HepG2 (cell line): ENCODE data around the gene PPP6R2. TPM values are rescaled to one million over a fixed set of nuclear protein-coding genes. Genes with fewer than 3 reads are reported as not detected.
A peak's percentile ranks its signal among the peaks of the same experiment; 100 is the strongest.

ENCODE experiments used
- CEBPG ChIP-seq: IDR thresholded peaks from 2 replicates; pipeline ENCODE4 v1.6.1; 2016
- GATAD2A ChIP-seq: IDR thresholded peaks from 2 replicates; pipeline ENCODE4 v1.6.1; 2016
- HNRNPK ChIP-seq: fragments of 200-400 bp; formaldehyde crosslinking; IDR thresholded peaks from 2 replicates; pipeline ENCODE4 v1.6.1; 2018; ENCODE audit warnings: low read length, low read depth, moderate library complexity, mild to moderate bottlenecking; ENCODE audit not compliant: poor library complexity, severe bottlenecking
- NFIC ChIP-seq: IDR thresholded peaks from 2 replicates; pipeline ENCODE4 v1.6.1; 2012; ENCODE audit warnings: mild to moderate bottlenecking, low read length, inconsistent platforms
- NR2F2 ChIP-seq: IDR thresholded peaks from 2 replicates; pipeline ENCODE4 v1.6.1; 2012; ENCODE audit warnings: low read depth, inconsistent platforms, borderline replicate concordance
- RAD51 ChIP-seq: fragments of 450-650 bp; IDR thresholded peaks from 2 replicates; pipeline ENCODE4 v1.6.1; 2016; ENCODE audit warnings: borderline replicate concordance
- SMAD9 ChIP-seq: sonication (generic); formaldehyde crosslinking; IDR thresholded peaks from 2 replicates; pipeline ENCODE4 v1.5.1; 2020; ENCODE audit warnings: mild to moderate bottlenecking, missing genetic modification reagents
- SP2 ChIP-seq: sonication (generic); formaldehyde crosslinking; IDR thresholded peaks from 2 replicates; pipeline ENCODE4 v1.5.1; 2020; ENCODE audit warnings: mild to moderate bottlenecking, missing genetic modification reagents
- SRSF1 ChIP-seq: fragments of 200-400 bp; formaldehyde crosslinking; optimal IDR thresholded peaks from 2 replicates; pipeline ENCODE3; 2017; ENCODE audit warnings: mild to moderate bottlenecking, low read depth, low read length, moderate library complexity
- TAF15 ChIP-seq: fragments of 200-400 bp; formaldehyde crosslinking; IDR thresholded peaks from one replicate; pipeline ENCODE4 v1.6.1; 2018; ENCODE audit warnings: mild to moderate bottlenecking, low read depth, low read length; ENCODE audit not compliant: poor library complexity, severe bottlenecking
- ZBTB7A ChIP-seq: sonication (generic); formaldehyde crosslinking; IDR thresholded peaks from 2 replicates; pipeline ENCODE4 v1.8.0; 2022; ENCODE audit warnings: mild to moderate bottlenecking, missing genetic modification reagents
- ZC3H4 ChIP-seq: sonication (generic); formaldehyde crosslinking; IDR thresholded peaks from 2 replicates; pipeline ENCODE4 v1.4.0; 2020; ENCODE audit warnings: missing genetic modification reagents, borderline replicate concordance
- ZFP82 ChIP-seq: sonication (generic); formaldehyde crosslinking; IDR thresholded peaks from 2 replicates; pipeline ENCODE4 v1.5.1; 2020; ENCODE audit warnings: mild to moderate bottlenecking, missing genetic modification reagents, borderline replicate concordance
- ZKSCAN8 ChIP-seq: IDR thresholded peaks from 2 replicates; pipeline ENCODE4 v1.6.1; 2016; ENCODE audit warnings: borderline replicate concordance, missing genetic modification reagents, missing compliant biosample characterization
- ZNF253 ChIP-seq: sonication (generic); formaldehyde crosslinking; IDR thresholded peaks from 2 replicates; pipeline ENCODE4 v1.8.0; 2022; ENCODE audit warnings: mild to moderate bottlenecking, missing genetic modification reagents, borderline replicate concordance
- ZNF331 ChIP-seq: sonication (generic); formaldehyde crosslinking; IDR thresholded peaks from 2 replicates; pipeline ENCODE4 v1.4.0; 2020; ENCODE audit warnings: missing genetic modification reagents
- ZNF75D ChIP-seq: sonication (generic); formaldehyde crosslinking; IDR thresholded peaks from 2 replicates; pipeline ENCODE4 v1.8.1; 2023; ENCODE audit warnings: missing genetic modification reagents, mild to moderate bottlenecking, borderline replicate concordance
- ZNF883 ChIP-seq: sonication (generic); formaldehyde crosslinking; IDR thresholded peaks from 2 replicates; pipeline ENCODE4 v1.5.1; 2020; ENCODE audit warnings: mild to moderate bottlenecking, missing genetic modification reagents; ENCODE audit errors: not compliant biosample characterization
- ZSCAN21 ChIP-seq: sonication (generic); formaldehyde crosslinking; IDR thresholded peaks from 2 replicates; pipeline ENCODE4 v1.8.0; 2022; ENCODE audit warnings: mild to moderate bottlenecking, missing genetic modification reagents, moderate library complexity, borderline replicate concordance
- polyA plus RNA-seq, 8 experiments: library from polyadenylated mRNA; depleted of rRNA in 3 of 8; stranded (reverse) in 7 of 8; unstranded in 1 of 8; fragments of >200 nt; fragmentation: Illumina TruSeq in 4 of 8; extraction: Trizol in 4 of 8; gene quantifications; 2 replicates each; pipeline versions ENCODE4 v1.2.1 to v1.2.3, GENCODE V29; 2011 to 2016; ENCODE audit warnings: low read depth in 4 of 8, missing spikeins in 1 of 8, mixed read lengths in 1 of 8; ENCODE audit not compliant: insufficient read depth in 1 of 8
- total RNA-seq, 5 experiments: library from RNA; depleted of rRNA; stranded (reverse); fragments of >200 nt; fragmentation: Illumina TruSeq; extraction: Trizol; gene quantifications; 2 replicates each; pipeline ENCODE4 v1.2.3, GENCODE V29; 2016; ENCODE audit warnings: low read depth in 1 of 5
- TF ChIP-seq, protein P1 (sequence below): sonication (generic); formaldehyde crosslinking; IDR thresholded peaks from 2 replicates; pipeline ENCODE4 v1.8.0; 2023; ENCODE audit warnings: mild to moderate bottlenecking, missing genetic modification reagents
- TF ChIP-seq, protein P2 (sequence below): sonication (generic); formaldehyde crosslinking; IDR thresholded peaks from 2 replicates; pipeline ENCODE4 v1.5.0; 2020; ENCODE audit warnings: mild to moderate bottlenecking, low read depth, missing genetic modification reagents, borderline replicate concordance
- TF ChIP-seq, protein P3 (sequence below): sonication (generic); formaldehyde crosslinking; IDR thresholded peaks from 2 replicates; pipeline ENCODE4 v1.4.0; 2020; ENCODE audit warnings: missing genetic modification reagents
- TF ChIP-seq, protein P4 (sequence below): IDR thresholded peaks from 2 replicates; pipeline ENCODE4 v1.6.1; 2016; ENCODE audit warnings: low read depth, borderline replicate concordance
- TF ChIP-seq, protein P5 (sequence below): sonication (generic); formaldehyde crosslinking; IDR thresholded peaks from 2 replicates; pipeline ENCODE4 v1.5.1; 2020; ENCODE audit warnings: mild to moderate bottlenecking, missing genetic modification reagents
- TF ChIP-seq, protein P6 (sequence below): sonication (generic); formaldehyde crosslinking; IDR thresholded peaks from 2 replicates; pipeline ENCODE4 v1.4.0; 2020; ENCODE audit warnings: missing genetic modification reagents

Gene PPP6R2
- total and polyA plus RNA-seq, 2 of the 13 experiments (the other 11 are each of a cell fraction or from before 2014, with no cell fraction given), result 55.0 to 102 TPM

DNA sequence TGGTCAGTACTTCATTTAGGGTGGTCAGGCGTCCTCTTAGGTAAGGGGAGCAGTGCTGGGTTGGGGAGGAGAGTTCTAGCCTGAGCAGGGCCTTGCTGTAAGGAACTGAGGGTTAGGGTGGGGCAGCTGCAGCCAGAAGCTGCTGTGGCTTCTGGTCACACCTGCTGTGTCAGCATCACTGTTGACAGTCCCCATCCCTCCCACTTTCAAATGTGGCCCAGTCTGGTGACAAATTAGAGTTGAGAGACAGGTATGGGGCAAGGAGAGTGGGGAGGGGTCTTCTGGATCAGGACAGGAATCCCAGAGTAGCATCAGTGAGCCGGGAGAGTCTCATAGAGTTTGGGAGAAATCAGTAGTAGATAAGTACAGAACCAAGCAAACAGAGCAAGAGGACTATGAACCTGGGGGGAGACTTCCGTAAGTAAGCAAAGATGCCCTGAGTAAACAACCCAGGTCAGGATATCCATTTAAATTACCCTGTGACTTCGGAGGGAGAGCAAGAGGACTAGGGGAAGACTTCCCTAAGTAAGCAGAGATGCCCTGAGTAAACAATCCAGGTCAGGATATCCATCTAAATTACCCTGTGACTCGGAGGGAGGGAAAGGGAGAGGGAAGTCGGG is 53.7 kb downstream of the PPP6R2 start (continued):
- TF ChIP-seq ZNF253, result no peak
- TF ChIP-seq TAF15, result no peak
- TF ChIP-seq NFIC, result peak; percentile 91
- TF ChIP-seq, protein P1, sequence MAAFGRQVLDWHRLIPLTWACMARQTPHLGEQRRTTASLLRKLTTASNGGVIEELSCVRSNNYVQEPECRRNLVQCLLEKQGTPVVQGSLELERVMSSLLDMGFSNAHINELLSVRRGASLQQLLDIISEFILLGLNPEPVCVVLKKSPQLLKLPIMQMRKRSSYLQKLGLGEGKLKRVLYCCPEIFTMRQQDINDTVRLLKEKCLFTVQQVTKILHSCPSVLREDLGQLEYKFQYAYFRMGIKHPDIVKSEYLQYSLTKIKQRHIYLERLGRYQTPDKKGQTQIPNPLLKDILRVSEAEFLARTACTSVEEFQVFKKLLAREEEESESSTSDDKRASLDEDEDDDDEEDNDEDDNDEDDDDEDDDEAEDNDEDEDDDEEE (CRISPR knock-in tag), result no peak
- no peak for TF ChIP-seq SP2 (CRISPR knock-in tag)
- no peak for TF ChIP-seq ZFP82 (CRISPR knock-in tag)
- TF ChIP-seq, protein P2, sequence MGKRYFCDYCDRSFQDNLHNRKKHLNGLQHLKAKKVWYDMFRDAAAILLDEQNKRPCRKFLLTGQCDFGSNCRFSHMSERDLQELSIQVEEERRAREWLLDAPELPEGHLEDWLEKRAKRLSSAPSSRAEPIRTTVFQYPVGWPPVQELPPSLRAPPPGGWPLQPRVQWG (CRISPR knock-in tag), result no peak
- TF ChIP-seq RAD51, result no peak
- TF ChIP-seq ZC3H4 (CRISPR knock-in tag), result no peak
- TF ChIP-seq ZNF75D (CRISPR knock-in tag), result no peak
- peak; percentile 98 for TF ChIP-seq GATAD2A
- TF ChIP-seq ZSCAN21 (CRISPR knock-in tag), result 0 out of 2 replicates have a peak, but pooled peaks have one; percentile 70
- TF ChIP-seq SRSF1, result no peak
- peak; percentile 87; the same call in 1 of the 2 replicates for TF ChIP-seq ZBTB7A (CRISPR knock-in tag)
- TF ChIP-seq, protein P3, sequence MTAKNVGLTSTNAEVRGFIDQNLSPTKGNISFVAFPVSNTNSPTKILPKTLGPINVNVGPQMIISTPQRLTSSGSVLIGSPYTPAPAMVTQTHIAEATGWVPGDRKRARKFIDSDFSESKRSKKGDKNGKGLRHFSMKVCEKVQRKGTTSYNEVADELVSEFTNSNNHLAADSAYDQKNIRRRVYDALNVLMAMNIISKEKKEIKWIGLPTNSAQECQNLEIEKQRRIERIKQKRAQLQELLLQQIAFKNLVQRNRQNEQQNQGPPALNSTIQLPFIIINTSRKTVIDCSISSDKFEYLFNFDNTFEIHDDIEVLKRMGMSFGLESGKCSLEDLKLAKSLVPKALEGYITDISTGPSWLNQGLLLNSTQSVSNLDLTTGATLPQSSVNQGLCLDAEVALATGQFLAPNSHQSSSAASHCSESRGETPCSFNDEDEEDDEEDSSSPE (CRISPR knock-in tag), result peak; percentile 45; the same call in 1 of the 2 replicates
- TF ChIP-seq, protein P4, sequence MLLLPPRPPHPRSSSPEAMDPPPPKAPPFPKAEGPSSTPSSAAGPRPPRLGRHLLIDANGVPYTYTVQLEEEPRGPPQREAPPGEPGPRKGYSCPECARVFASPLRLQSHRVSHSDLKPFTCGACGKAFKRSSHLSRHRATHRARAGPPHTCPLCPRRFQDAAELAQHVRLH (CRISPR knock-in tag), result peak; percentile 74
- TF ChIP-seq ZNF331 (CRISPR knock-in tag), result peak; percentile 53; the same call in 1 of the 2 replicates
- no peak for TF ChIP-seq SMAD9 (CRISPR knock-in tag)
- TF ChIP-seq HNRNPK, result no peak
- peak; percentile 42; the same call in 1 of the 2 replicates for TF ChIP-seq CEBPG (CRISPR knock-in tag)
- peak; percentile 100 for TF ChIP-seq NR2F2
- TF ChIP-seq, protein P5, sequence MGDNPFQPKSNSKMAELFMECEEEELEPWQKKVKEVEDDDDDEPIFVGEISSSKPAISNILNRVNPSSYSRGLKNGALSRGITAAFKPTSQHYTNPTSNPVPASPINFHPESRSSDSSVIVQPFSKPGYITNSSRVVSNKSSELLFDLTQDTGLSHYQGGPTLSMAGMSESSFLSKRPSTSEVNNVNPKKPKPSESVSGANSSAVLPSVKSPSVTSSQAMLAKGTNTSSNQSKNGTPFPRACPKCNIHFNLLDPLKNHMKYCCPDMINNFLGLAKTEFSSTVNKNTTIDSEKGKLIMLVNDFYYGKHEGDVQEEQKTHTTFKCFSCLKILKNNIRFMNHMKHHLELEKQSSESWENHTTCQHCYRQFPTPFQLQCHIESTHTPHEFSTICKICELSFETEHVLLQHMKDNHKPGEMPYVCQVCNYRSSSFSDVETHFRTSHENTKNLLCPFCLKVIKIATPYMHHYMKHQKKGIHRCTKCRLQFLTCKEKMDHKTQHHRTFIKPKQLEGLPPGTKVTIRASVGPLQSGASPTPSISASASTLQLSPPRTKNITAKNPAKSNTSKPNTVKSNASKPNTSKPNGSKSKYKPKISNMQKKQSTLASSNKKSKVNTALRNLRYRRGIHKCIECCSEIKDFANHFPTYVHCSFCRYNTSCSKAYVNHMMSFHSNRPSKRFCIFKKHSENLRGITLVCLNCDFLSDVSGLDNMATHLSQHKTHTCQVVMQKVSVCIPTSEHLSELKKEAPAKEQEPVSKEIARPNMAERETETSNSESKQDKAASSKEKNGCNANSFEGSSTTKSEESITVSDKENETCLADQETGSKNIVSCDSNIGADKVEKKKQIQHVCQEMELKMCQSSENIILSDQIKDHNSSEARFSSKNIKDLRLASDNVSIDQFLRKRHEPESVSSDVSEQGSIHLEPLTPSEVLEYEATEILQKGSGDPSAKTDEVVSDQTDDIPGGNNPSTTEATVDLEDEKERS (CRISPR knock-in tag), result peak; percentile 57; the same call in 1 of the 2 replicates
- no peak for TF ChIP-seq ZKSCAN8 (CRISPR knock-in tag)
- TF ChIP-seq, protein P6, sequence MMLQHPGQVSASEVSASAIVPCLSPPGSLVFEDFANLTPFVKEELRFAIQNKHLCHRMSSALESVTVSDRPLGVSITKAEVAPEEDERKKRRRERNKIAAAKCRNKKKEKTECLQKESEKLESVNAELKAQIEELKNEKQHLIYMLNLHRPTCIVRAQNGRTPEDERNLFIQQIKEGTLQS, result no peak
- TF ChIP-seq ZNF883, result no peak
